ENCODE results near the gene HNRNPAB.
A peak's percentile ranks its signal among the peaks of the same experiment; 100 is the strongest.
"Not testable (repeated sequence)": the region's sequence is repeated elsewhere in the genome, so short reads cannot be mapped to it uniquely, and the experiment has no call there.

Gene HNRNPAB

DNA sequence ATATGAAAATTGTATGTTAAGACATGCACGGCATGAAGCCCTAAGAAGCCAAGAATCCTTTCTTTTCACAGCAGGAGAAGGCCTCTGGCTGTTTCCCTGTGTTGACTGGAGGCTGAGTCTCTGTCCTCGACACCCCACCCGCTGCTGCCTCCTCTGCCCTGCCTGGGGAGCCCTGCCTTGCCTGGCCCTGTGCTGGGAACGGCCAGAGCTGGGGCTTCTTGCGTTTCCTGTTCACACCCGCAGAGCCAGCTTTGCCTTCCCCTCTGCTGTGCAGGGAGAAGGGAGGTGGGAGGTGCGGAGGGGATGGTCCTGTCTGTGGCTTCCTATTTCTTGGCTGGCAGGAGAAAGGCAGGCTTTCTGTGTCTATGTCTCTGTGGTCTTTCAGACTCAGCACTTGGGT, 10.3 kb upstream of the HNRNPAB start:
- Histone ChIP-seq H3K4me3 (no peak overlapping the region), H3K27ac (no peak overlapping the region)

- H3K27ac ChIP-seq = no peak overlapping the region
- H3K4me3 ChIP-seq = no peak overlapping the region
Measured at GRCh38 chr5:178196281-178196812, 8.0 kb upstream of the HNRNPAB start.

DNA sequence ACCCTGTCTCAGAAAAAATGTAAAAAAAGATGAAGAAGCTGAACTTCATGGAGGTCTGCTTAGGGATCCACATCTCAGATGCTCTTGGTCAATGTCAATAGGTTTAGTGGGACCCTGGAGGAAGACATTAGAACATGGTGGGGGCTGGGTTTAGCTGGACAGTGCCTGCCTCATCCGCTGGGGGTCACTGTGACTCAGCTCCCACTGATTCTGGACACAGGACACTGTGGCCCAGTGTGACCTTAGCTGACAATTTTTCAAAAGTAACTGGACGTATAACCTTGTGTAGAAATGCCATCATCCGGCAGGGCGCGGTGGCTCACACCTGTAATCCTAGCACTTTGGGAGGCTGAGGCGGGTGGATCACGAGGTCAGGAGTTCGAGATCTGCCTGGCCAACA, 7.3 kb upstream of the HNRNPAB start:
- H3K27ac ChIP-seq = no peak overlapping the region
- no peak overlapping the region for H3K4me3 ChIP-seq

DNA sequence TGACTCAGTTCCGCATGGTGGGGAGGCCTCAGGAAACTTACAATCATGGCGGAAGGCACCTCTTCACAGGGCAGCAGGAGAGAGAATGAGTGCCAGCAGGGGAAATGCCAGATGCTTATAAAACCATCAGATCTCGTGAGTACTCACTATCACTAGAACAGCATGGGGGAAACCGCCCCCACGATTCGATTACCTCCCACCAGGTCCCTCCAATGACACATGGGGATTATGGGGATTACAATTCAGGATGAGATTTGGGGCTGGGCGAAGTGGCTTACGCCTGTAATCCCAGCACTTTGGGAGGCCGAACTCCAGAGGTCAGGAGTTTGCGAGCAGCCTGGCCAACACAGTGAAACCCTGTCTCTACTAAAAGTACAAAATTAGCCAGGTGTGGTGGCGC, 6.2 kb upstream of the HNRNPAB start:
- not testable (repeated sequence) for H3K27ac ChIP-seq, H3K4me3 ChIP-seq

GRCh38 chr5:178198706-178199105, 5.6 kb upstream of the HNRNPAB start:
- Histone ChIP-seq H3K4me3 (no peak overlapping the region), H3K27ac (no peak overlapping the region)

GRCh38 chr5:178199581-178200434, 4.5 kb upstream of the HNRNPAB start:
- Histone ChIP-seq H3K4me3 (no peak overlapping the region), H3K27ac (peak overlapping the region in 4 of 21 experiments; percentile 0 to 51 (median 22))

GRCh38 chr5:178201221-178201926, 3.0 kb upstream of the HNRNPAB start:
- Histone ChIP-seq H3K4me3 (no peak overlapping the region), H3K27ac (peak overlapping the region in 3 of 21 experiments; percentile 17 to 41 (median 39))

- H3K27ac ChIP-seq = peak overlapping the region in 3 of 21 experiments; percentile 15 to 39 (median 17)
- H3K4me3 ChIP-seq = no peak overlapping the region
Measured at GRCh38 chr5:178201927-178202235, 2.5 kb upstream of the HNRNPAB start.

GRCh38 chr5:178202541-178202940, 1.8 kb upstream of the HNRNPAB start:
- Histone ChIP-seq H3K4me3 (no peak overlapping the region), H3K27ac (no peak overlapping the region)

GRCh38 chr5:178203670-178204181, 607 bp upstream of the HNRNPAB start:
- peak overlapping the region in 20 of 21 experiments; percentile 13 to 99 (median 94) for H3K27ac ChIP-seq
- H3K4me3 ChIP-seq = peak overlapping the region; percentile 57 to 100 (median 97)

DNA sequence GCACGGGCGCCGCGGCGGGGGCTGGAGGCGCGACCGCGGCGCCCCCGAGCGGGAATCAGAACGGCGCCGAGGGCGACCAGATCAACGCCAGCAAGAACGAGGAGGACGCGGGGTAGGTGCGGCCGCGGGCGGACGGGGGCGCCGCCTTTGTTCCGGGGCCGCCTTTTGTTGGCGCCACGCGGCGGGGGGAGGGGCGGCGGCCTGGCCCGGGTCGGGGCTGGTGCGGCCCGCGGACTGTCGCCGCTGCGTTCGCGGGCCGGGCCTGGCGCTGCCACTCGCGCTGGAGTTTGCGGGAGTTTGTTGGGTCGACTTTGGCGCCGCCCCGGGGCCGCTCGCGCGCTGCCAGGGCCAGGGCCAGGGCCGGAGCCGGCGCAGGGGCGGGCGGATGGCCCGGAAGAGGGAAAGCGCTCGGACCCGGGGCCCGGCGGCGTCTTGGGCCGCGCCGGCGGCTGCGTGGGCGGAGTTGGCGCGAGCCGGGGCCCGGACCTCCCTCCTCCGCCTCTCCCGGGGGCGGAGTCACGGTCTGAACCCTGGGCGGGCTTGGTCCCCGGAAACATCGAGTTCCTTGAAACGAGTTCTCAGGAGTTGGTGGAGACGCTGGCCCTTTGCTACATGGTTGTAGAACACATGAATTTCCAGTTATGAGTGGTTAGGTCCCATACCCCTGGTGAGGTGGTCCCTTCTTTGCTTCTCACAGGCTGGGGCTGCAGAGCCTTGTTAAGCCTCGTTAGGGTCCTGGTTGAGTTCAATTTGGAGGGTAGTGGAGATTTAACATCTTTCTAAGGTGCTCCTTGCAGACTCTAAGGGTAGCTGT, 809 bp downstream of the HNRNPAB start:
- peak overlapping the region; percentile 57 to 100 (median 97) for H3K4me3 ChIP-seq
- peak overlapping the region; percentile 81 to 99 (median 95) for H3K27ac ChIP-seq

GRCh38 chr5:178205749-178206047, 1.4 kb downstream of the HNRNPAB start:
- H3K27ac ChIP-seq = peak overlapping the region; percentile 81 to 99 (median 95)
- peak overlapping the region; percentile 57 to 100 (median 97) for H3K4me3 ChIP-seq

DNA sequence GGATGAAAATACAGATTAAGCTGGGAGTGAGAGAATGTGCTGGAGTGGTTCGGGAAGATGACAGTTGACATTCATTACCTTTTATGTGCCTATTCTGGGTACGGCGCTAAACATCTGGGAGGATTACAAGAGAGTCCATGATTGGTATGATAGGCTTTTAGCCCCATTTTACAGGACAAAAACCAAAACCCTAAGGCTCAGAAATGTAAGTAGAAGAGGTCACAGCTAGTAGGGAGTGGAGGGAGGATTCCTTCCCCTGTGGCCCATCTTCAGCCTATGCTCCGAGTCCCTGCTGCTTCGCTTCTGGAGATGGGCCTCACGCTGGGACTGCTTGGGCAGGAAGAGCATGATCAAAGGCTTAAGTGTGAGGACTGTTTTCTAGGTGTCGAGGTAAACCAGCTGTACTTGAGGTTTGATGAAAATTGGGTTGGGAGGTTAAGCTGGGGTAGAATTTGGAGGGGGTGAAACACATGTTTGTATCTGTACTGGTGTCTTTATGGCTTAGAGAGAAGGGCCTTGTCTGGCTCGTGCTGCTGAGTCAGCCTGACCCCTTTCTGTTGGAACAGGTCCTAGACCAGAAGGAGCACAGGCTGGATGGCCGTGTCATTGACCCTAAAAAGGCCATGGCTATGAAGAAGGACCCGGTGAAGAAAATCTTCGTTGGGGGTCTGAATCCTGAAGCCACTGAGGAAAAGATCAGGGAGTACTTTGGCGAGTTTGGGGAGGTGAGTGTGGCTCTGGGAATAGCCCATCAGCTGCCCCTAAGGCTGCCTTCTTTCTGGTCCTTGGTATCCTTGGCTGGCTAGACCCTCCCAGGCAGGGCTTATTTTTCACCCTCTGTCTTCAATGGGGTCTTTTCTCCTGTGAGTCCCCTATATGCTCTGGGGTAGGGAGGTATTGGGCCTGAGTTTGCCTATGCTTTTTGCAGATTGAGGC, 2.1 kb downstream of the HNRNPAB start:
- peak overlapping the region; percentile 57 to 100 (median 97) for H3K4me3 ChIP-seq
- H3K27ac ChIP-seq = peak overlapping the region in 13 of 21 experiments; percentile 10 to 99 (median 95)

GRCh38 chr5:178207183-178207916, 3.0 kb downstream of the HNRNPAB start:
- Histone ChIP-seq H3K27ac (peak overlapping the region in 6 of 21 experiments; percentile 29 to 98 (median 82)), H3K4me3 (no peak overlapping the region)

GRCh38 chr5:178207917-178208280, 3.6 kb downstream of the HNRNPAB start:
- peak overlapping the region in 2 of 21 experiments; percentile 34 to 98 for H3K27ac ChIP-seq

DNA sequence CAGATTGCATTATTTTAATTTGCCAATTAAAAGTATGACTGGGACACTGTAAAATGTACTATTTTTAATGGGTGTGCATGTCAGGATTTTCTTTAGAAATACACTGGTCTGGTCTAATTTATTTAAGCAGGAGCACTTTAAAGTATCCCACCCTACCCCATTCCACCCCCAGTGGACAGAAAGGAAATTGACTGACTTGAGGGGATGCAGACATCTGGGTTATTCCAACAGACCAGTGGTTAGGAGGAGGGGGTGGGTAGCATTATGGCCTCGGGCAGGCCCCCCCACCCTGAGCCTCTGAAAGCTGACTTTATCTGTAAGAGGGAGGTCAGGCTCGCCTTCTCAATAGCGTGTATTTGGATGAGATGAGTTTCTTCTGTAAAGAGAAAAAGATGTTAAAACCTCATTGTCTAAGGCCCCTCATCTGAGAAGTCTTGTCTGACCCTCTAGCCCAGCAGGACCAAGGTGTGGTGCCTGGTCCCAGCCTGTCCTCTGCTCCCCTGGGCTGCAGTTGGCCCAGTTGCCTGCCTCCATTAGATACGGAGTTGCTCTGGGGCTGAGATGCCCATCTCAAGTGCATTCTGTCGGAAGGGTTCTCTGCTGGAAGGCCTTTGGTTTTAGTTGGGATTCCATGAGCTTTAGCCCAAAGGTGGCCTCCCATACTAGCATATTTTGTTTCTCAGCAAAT, 4.4 kb downstream of the HNRNPAB start:
- H3K4me3 ChIP-seq = no peak overlapping the region
- H3K27ac ChIP-seq = no peak overlapping the region

More at GRCh38 chr5:178207917-178208280, 3.6 kb downstream of the HNRNPAB start:
- H3K4me3 ChIP-seq = no peak overlapping the region

DNA sequence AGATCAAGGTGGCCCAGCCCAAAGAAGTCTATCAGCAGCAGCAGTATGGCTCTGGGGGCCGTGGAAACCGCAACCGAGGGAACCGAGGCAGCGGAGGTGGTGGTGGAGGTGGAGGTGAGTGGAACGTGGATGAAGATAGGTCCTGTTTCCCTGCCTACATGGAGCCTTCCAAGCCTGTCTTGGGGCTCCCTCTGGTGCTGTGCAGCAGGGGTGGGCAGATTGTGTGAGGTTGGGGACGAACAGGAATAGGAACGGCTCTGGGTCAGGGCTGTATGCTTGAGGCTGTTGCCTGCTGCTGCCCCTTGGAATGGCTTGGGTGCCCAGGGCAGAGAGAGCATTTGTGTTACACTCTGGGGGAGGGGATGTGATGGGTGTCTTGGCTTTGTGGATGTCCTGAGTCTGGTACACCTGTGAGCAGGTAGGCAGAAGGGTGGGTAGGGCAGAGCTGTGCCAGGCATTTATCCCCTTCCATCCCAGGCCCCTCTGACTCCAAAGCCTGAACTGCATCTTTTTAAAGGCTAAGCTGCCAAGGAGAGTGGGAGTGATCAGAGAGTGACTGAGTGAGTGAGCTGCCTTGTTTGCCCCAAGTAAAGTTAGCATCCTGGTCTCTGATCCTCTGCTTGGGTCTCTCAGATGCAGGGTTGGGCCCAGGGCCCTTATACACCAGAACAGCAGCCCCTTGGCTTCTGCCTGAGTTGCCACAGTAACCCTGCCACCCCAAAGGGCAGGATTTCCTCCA, 5.2 kb downstream of the HNRNPAB start:
- H3K4me3 ChIP-seq = no peak overlapping the region
- H3K27ac ChIP-seq = no peak overlapping the region

Measured in skin epidermis (tissue), 12 donors.